Uterus (tissue), 2 donors: Measurements from ENCODE around the gene CTTNBP2.

Source experiments
- POLR2A ChIP-seq, 2 donors: fragments of 450-650 bp; IDR thresholded peaks; one replicate each; pipeline ENCODE4 v1.6.1; 2016; ENCODE audit warnings: antibody characterized with exemption in 2 of 2, mild to moderate bottlenecking in 1 of 2, moderate library complexity in 1 of 2
- TF ChIP-seq, protein P1 (sequence below), 4 experiments: fragments of 200-600 bp in 2 of 4; fragments of 450-650 bp in 2 of 4; sonication (generic) in 2 of 4; IDR thresholded peaks; one replicate each; pipeline ENCODE4 v1.5.1; 2016 to 2019; ENCODE audit warnings: antibody characterized with exemption in 4 of 4, mild to moderate bottlenecking in 2 of 4, moderate library complexity in 1 of 4

DNA sequence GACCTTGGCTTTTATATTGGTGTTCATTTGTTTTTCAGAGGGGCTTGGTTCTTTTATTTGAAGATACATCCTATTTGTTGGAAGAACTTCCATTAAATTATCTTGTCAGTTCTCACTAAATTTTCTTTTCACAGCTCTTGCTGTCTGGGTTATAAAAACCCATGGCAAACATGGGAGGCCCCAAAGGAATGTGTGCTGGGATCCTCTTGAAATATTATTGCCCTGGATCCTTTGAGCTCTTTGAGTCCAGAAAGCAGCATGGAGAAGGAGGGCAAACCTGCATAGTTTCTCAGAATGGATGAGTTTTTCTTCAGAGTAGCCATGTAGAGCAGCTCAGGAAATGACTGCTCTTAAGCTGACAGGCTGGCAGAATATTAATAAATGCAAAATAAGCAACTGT is 187.4 kb downstream of the CTTNBP2 start:
- TF ChIP-seq, protein P1, sequence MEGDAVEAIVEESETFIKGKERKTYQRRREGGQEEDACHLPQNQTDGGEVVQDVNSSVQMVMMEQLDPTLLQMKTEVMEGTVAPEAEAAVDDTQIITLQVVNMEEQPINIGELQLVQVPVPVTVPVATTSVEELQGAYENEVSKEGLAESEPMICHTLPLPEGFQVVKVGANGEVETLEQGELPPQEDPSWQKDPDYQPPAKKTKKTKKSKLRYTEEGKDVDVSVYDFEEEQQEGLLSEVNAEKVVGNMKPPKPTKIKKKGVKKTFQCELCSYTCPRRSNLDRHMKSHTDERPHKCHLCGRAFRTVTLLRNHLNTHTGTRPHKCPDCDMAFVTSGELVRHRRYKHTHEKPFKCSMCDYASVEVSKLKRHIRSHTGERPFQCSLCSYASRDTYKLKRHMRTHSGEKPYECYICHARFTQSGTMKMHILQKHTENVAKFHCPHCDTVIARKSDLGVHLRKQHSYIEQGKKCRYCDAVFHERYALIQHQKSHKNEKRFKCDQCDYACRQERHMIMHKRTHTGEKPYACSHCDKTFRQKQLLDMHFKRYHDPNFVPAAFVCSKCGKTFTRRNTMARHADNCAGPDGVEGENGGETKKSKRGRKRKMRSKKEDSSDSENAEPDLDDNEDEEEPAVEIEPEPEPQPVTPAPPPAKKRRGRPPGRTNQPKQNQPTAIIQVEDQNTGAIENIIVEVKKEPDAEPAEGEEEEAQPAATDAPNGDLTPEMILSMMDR (IDR thresholded peaks at IDR 0.05): no peak
- no peak for TF ChIP-seq POLR2A (IDR thresholded peaks at IDR 0.05)
